Glutamatergic neuron (in vitro differentiated cells): Measurements from ENCODE around the gene IPPK. TPM values are rescaled to one million over a fixed set of nuclear protein-coding genes. Genes with fewer than 3 reads are reported as not detected.
"Not testable (repeated sequence)": the region's sequence is repeated elsewhere in the genome, so short reads cannot be mapped to it uniquely, and the experiment has no call there.

Experiments used
- DNase-seq: peaks from one replicate; pipeline ENCODE4 v3.0.0; 2022
- H3K27ac Mint-ChIP-seq: one replicate; pipeline ENCODE4 v1.8.0; 2020; ENCODE audit warnings: mild to moderate bottlenecking, mixed read lengths, inconsistent platforms; ENCODE audit not compliant: unreplicated experiment
- H3K27me3 Mint-ChIP-seq: one replicate; pipeline ENCODE4 v1.8.0; 2020; ENCODE audit warnings: mild to moderate bottlenecking, moderate library complexity, mixed read lengths, inconsistent platforms; ENCODE audit not compliant: unreplicated experiment
- H3K36me3 Mint-ChIP-seq: one replicate; pipeline ENCODE4 v1.8.0; 2020; ENCODE audit warnings: mild to moderate bottlenecking, mixed read lengths, inconsistent platforms; ENCODE audit not compliant: unreplicated experiment
- H3K4me1 Mint-ChIP-seq: one replicate; pipeline ENCODE4 v1.8.0; 2020; ENCODE audit warnings: mild to moderate bottlenecking, low read depth, mixed read lengths, inconsistent platforms; ENCODE audit not compliant: unreplicated experiment
- H3K4me3 Mint-ChIP-seq: one replicate; pipeline ENCODE4 v1.8.0; 2020; ENCODE audit warnings: mild to moderate bottlenecking, mixed read lengths, inconsistent platforms; ENCODE audit not compliant: unreplicated experiment
- H3K9me3 Mint-ChIP-seq: one replicate; pipeline ENCODE4 v1.8.0; 2020; ENCODE audit warnings: mild to moderate bottlenecking, moderate library complexity, mixed read lengths, inconsistent platforms; ENCODE audit not compliant: unreplicated experiment
- total RNA-seq: library from RNA; stranded (reverse); fragmentation: NEBNext Ultra II Directional; extraction: Animal tissue kit (Norgen Biotek cat#: 25700); gene quantifications from one replicate; pipeline ENCODE4 v1.2.1, GENCODE V29; 2021; ENCODE audit not compliant: unreplicated experiment
- TF ChIP-seq, protein P1 (sequence below): fragments of 200-600 bp; sonication (generic); IDR thresholded peaks from one replicate; pipeline ENCODE4 v1.5.0; 2021; ENCODE audit not compliant: partially characterized antibody, unreplicated experiment

The IPPK gene
- total RNA-seq, 1 donor from 2014 or later = 7.0 TPM

DNA sequence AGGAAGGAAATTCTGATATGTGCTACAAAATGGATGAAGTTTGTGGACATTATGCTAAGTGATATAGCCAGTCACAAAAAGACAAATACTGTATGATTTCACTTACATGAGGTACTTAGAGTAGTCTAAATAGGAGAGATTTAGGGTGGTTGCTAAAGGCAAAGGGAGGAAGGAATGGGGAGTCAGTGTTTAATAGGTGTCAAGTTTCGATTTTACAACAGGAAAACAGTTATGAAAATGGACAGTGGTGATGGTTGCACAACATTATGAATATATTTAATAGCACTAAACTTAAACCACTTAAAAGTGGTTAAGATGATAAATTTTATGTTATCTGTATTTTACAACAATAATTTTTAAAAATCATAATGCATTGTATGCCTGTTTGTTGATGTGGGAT, 93.8 kb downstream of the IPPK start:
- H3K9me3 Mint-ChIP-seq = peaks cover 5% of the 10 kb centered on the region
- H3K4me1 Mint-ChIP-seq = no peaks in the 10 kb centered on the region
- H3K27me3 Mint-ChIP-seq = no peaks in the 10 kb centered on the region
- no peak overlapping the region for H3K4me3 Mint-ChIP-seq
- no peak overlapping the region for H3K27ac Mint-ChIP-seq
- H3K36me3 Mint-ChIP-seq = peaks cover 11% of the 10 kb centered on the region
- DNase-seq = no peak
- TF ChIP-seq, protein P1, sequence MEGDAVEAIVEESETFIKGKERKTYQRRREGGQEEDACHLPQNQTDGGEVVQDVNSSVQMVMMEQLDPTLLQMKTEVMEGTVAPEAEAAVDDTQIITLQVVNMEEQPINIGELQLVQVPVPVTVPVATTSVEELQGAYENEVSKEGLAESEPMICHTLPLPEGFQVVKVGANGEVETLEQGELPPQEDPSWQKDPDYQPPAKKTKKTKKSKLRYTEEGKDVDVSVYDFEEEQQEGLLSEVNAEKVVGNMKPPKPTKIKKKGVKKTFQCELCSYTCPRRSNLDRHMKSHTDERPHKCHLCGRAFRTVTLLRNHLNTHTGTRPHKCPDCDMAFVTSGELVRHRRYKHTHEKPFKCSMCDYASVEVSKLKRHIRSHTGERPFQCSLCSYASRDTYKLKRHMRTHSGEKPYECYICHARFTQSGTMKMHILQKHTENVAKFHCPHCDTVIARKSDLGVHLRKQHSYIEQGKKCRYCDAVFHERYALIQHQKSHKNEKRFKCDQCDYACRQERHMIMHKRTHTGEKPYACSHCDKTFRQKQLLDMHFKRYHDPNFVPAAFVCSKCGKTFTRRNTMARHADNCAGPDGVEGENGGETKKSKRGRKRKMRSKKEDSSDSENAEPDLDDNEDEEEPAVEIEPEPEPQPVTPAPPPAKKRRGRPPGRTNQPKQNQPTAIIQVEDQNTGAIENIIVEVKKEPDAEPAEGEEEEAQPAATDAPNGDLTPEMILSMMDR = no peak

DNA sequence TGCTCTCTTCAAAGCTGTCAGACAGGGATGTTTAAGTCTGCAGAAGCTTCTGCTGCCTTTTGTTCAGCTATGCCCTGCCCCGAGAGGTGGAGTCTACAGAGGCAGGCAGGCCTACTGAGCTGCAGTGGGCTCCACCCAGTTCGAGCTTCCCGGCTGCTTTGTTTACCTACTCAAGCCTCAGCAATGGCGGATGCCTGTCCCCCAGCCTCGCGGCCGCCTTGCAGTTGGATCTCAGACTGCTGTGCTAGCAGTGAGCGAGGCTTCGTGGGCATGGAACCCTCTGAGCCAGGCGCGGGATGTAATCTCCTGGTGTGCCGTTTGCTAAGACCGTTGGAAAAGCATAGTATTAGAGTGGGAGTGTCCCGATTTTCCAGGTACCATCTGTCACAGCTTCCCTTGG, 96.3 kb downstream of the IPPK start:
- H3K27ac Mint-ChIP-seq, H3K9me3 Mint-ChIP-seq, H3K4me3 Mint-ChIP-seq, H3K27me3 Mint-ChIP-seq, DNase-seq, H3K4me1 Mint-ChIP-seq: not testable (repeated sequence)
- peaks cover 11% of the 10 kb centered on the region for H3K36me3 Mint-ChIP-seq

DNA sequence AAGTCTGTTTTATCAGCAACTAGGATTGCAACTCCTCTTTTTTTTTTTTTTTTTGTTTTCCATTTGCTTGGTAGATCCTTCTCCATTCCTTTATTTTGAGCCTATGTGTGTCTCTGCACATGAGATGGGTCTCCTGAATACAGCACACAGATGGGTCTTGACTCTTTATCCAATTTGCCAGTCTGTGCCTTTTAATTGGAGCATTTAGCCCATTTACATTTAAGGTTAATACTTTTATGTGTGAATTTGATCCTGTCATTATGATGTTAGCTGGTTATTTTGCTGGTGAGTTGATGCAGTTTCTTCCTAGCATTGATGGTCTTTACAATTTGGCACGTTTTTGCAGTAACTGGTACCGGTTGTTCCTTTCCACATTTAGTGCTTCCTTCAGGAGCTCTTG, 98.1 kb downstream of the IPPK start:
- DNase-seq, H3K27ac Mint-ChIP-seq, H3K4me3 Mint-ChIP-seq, H3K4me1 Mint-ChIP-seq, H3K27me3 Mint-ChIP-seq, H3K9me3 Mint-ChIP-seq: not testable (repeated sequence)
- H3K36me3 Mint-ChIP-seq = peaks cover 11% of the 10 kb centered on the region

DNA sequence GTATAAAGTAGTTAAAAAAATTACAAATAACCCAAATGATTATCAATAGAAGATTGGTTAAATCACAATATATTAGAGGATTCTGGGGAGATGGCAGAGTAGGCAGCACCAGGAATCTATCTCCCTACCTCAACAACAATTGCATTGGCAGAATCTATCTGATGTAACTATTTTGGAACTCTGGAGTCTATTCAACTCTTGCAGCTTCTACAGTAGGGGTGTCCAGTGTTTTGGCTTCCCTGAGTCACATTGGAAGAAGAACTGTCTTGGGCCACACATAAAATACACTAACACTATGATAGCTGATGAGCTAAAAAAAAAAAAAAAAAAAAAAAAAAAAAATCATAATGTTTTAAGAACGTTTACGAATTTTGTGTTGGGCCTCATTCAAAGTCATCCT, 104.9 kb downstream of the IPPK start:
- H3K4me1 Mint-ChIP-seq = no peaks in the 10 kb centered on the region
- peaks cover 1% of the 10 kb centered on the region for H3K27me3 Mint-ChIP-seq
- TF ChIP-seq, protein P1 = no peak
- no peak for DNase-seq
- H3K9me3 Mint-ChIP-seq = no peaks in the 10 kb centered on the region
- H3K27ac Mint-ChIP-seq = no peak overlapping the region
- peaks cover 7% of the 10 kb centered on the region for H3K36me3 Mint-ChIP-seq
- H3K4me3 Mint-ChIP-seq = no peak overlapping the region

DNA sequence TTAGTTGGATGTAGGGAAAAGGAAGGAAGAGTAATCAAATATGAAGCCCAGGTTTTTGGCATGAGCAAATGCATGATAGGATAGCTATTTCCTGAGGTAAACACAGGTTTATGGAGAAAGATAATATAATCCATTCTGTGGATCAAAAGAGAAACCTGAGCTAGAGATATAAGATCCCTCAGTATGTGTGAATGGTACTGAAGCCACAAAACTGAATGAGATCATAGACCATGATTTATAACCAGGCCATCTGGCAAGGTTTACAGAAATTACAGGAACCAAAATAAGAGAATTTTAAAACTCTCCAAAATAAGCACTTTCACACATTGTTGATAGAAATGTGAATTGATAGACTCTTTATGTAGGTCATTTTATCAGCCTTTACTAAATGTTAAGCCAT, 105.4 kb downstream of the IPPK start:
- TF ChIP-seq, protein P1 = no peak
- H3K9me3 Mint-ChIP-seq = no peaks in the 10 kb centered on the region
- no peak overlapping the region for H3K27ac Mint-ChIP-seq
- H3K36me3 Mint-ChIP-seq = peaks cover 7% of the 10 kb centered on the region
- H3K27me3 Mint-ChIP-seq = peaks cover 1% of the 10 kb centered on the region
- H3K4me1 Mint-ChIP-seq = no peaks in the 10 kb centered on the region
- H3K4me3 Mint-ChIP-seq = no peak overlapping the region
- DNase-seq = no peak

Other genes with a start within 250 kb of the IPPK start
- not detected for gene OMD, start 245.7 kb downstream of the IPPK start, total RNA-seq
- gene ASPN, start 187.6 kb downstream of the IPPK start, total RNA-seq = not detected
- 0.20 TPM for gene ECM2, start 134.1 kb downstream of the IPPK start, total RNA-seq
- 43.7 TPM for gene BICD2, start 94.7 kb upstream of the IPPK start, total RNA-seq
- gene ZNF484, start 207.9 kb upstream of the IPPK start, total RNA-seq = 14.4 TPM